ENCODE results near the gene SLIT3. TPM values are rescaled to one million over a fixed set of nuclear protein-coding genes. Genes with fewer than 3 reads are reported as not detected.

The SLIT3 gene
- total and polyA plus RNA-seq, 4 donors: 18.1 to 22.5 (median 19.5) TPM

DNA sequence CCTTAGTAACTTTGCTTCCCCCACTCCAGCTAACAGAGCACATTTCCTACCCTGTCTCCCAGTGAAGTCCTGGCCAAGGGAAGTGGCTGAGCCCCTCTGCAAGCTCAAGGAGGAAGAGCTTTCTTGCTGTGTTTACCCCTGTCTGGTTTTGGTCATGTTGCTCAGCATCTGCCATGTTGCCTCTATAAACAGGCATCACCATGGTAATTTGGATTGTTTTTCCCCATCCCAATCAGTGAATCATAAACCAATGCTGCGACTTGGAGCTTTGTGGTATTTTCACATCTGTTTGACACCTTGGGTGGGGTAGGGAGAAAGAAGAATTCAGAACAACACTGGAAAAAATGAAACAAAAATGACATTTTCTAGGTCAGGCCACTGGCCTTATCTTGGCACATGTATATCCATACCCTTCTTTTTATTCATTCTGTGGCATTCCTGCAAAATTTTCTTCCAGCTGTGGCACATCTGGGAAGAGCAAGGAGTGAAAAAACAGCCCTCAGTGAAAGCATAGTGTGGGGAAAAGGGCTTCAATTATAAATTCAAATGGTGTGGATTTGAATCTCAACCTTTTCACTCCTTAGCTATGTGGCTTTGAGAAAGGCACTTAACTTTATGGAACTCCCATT, 42.5 kb downstream of the SLIT3 start:
- DNase-seq (ENCODE audit: low read depth in 4 of 6, low spot score in 6 of 6): no peak
- no peaks in the 10 kb centered on the region for H3K27me3 ChIP-seq (ENCODE audit: control insufficient read depth, insufficient read depth, low read length)
- H3K4me3 ChIP-seq (ENCODE audit: low read depth, low read length): no peak overlapping the region
- H3K4me1 ChIP-seq (ENCODE audit: control insufficient read depth, insufficient read depth, low read length): no peaks in the 10 kb centered on the region
- WGBS (ENCODE audit: insufficient coverage): no CpG with 5 or more reads among the region's 1 CpG
- no peak overlapping the region for H3K27ac ChIP-seq (ENCODE audit: low read depth, low read length)
- H3K36me3 ChIP-seq (ENCODE audit: control insufficient read depth, insufficient read depth, low read length): no peaks in the 10 kb centered on the region
- no peaks in the 10 kb centered on the region for H3K9me3 ChIP-seq (ENCODE audit: control insufficient read depth, insufficient read depth, low read length)

DNA sequence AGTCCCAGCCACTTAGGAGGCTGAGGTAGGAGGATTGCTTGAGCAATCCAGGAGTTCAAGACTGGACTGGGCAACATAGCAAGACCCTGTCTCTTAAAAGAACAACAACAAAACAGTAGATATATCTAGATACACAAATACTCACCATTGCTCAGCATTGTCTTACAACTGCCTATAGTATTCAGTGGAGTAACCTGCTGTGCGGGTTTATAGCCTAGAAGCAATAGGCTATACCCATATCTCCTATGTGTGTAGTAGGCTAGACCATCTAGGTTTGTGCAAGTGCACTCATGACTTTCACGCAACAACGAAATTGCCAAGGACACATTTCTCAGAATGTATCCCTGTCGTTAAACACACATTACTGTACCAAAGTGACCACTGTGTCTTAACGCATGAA, 44.7 kb downstream of the SLIT3 start:
- no peaks in the 10 kb centered on the region for H3K36me3 ChIP-seq (ENCODE audit: control insufficient read depth, insufficient read depth, low read length)
- no peak overlapping the region for H3K4me3 ChIP-seq (ENCODE audit: low read depth, low read length)
- no peak overlapping the region for H3K27ac ChIP-seq (ENCODE audit: low read depth, low read length)
- no peaks in the 10 kb centered on the region for H3K9me3 ChIP-seq (ENCODE audit: control insufficient read depth, insufficient read depth, low read length)
- no peak for DNase-seq (ENCODE audit: low read depth in 4 of 6, low spot score in 6 of 6)
- H3K27me3 ChIP-seq (ENCODE audit: control insufficient read depth, insufficient read depth, low read length): no peaks in the 10 kb centered on the region
- no CpG with 5 or more reads among the region's 5 CpGs for WGBS (ENCODE audit: insufficient coverage)
- no peaks in the 10 kb centered on the region for H3K4me1 ChIP-seq (ENCODE audit: control insufficient read depth, insufficient read depth, low read length)

DNA sequence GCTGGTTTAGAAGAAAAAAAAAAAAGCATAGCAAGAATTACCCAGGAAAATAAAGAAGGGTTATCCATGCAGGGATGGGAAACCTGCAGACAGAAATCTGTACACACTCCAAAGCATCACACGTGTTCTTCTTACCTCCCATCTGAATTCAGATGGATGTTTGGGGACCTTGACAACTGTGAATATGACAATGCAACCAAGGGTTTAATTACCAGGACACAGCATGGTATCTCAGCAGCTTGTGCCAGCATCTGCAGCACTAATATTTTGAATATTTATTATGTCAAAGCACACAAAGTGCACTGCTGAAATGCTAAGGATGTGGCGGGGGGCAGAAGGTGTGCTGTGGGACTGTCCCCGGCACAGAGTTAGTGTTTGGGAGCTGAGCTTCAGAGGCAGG, 47.9 kb downstream of the SLIT3 start:
- peak in 1 of 6 donors; percentile 39 for DNase-seq (ENCODE audit: low read depth in 4 of 6, low spot score in 6 of 6)
- Histone ChIP-seq H3K27me3 (ENCODE audit: control insufficient read depth, insufficient read depth, low read length) (no peaks in the 10 kb centered on the region), H3K27ac (ENCODE audit: low read depth, low read length) (no peak overlapping the region), H3K9me3 (ENCODE audit: control insufficient read depth, insufficient read depth, low read length) (no peaks in the 10 kb centered on the region), H3K4me1 (ENCODE audit: control insufficient read depth, insufficient read depth, low read length) (no peaks in the 10 kb centered on the region), H3K36me3 (ENCODE audit: control insufficient read depth, insufficient read depth, low read length) (no peaks in the 10 kb centered on the region), H3K4me3 (ENCODE audit: low read depth, low read length) (no peak overlapping the region)
- 80% methylated on average over 3 of the region's 3 CpGs for WGBS (ENCODE audit: insufficient coverage)

GRCh38 chr5:169251333-169252084, 49.4 kb downstream of the SLIT3 start:
- no peaks in the 10 kb centered on the region for H3K9me3 ChIP-seq (ENCODE audit: control insufficient read depth, insufficient read depth, low read length)
- no peaks in the 10 kb centered on the region for H3K36me3 ChIP-seq (ENCODE audit: control insufficient read depth, insufficient read depth, low read length)
- H3K27ac ChIP-seq (ENCODE audit: low read depth, low read length): no peak overlapping the region
- H3K4me1 ChIP-seq (ENCODE audit: control insufficient read depth, insufficient read depth, low read length): no peaks in the 10 kb centered on the region
- H3K4me3 ChIP-seq (ENCODE audit: low read depth, low read length): no peak overlapping the region
- no peaks in the 10 kb centered on the region for H3K27me3 ChIP-seq (ENCODE audit: control insufficient read depth, insufficient read depth, low read length)
- DNase-seq (ENCODE audit: low read depth in 4 of 6, low spot score in 6 of 6): no peak
- WGBS (ENCODE audit: insufficient coverage): 93% methylated on average over 3 of the region's 8 CpGs

- WGBS (ENCODE audit: insufficient coverage): 100% methylated on average over 2 of the region's 4 CpGs
These were observed 50.1 kb downstream of the SLIT3 start for GRCh38 chr5:169250887-169251286.

DNA sequence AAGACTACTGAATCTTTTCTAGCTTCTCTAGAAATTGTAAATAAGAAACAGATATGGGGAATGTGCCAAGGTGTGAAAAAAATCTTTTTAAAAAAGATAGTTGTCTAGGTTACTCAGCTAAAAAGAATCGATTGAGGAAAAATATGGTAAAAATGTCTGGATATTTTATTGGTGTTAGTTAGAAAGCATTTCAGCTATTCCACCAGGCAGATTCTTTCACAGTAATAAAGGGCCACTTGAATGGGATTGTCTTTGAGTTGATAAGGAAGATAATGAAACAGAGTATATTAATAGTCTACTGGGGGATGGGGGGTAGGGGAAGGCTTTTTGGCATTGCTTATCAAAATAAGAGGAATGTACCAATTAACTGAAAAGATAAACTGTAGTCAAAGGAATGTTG, 51.9 kb downstream of the SLIT3 start:
- Histone ChIP-seq H3K4me3 (ENCODE audit: low read depth, low read length) (no peak overlapping the region), H3K4me1 (ENCODE audit: control insufficient read depth, insufficient read depth, low read length) (no peaks in the 10 kb centered on the region), H3K9me3 (ENCODE audit: control insufficient read depth, insufficient read depth, low read length) (no peaks in the 10 kb centered on the region), H3K27ac (ENCODE audit: low read depth, low read length) (no peak overlapping the region), H3K27me3 (ENCODE audit: control insufficient read depth, insufficient read depth, low read length) (no peaks in the 10 kb centered on the region), H3K36me3 (ENCODE audit: control insufficient read depth, insufficient read depth, low read length) (no peaks in the 10 kb centered on the region)
- no peak for DNase-seq (ENCODE audit: low read depth in 4 of 6, low spot score in 6 of 6)
- no CpG with 5 or more reads among the region's 1 CpG for WGBS (ENCODE audit: insufficient coverage)

More at GRCh38 chr5:169250887-169251286, 50.1 kb downstream of the SLIT3 start:
- H3K27ac ChIP-seq (ENCODE audit: low read depth, low read length): no peak overlapping the region
- no peaks in the 10 kb centered on the region for H3K9me3 ChIP-seq (ENCODE audit: control insufficient read depth, insufficient read depth, low read length)
- DNase-seq (ENCODE audit: low read depth in 4 of 6, low spot score in 6 of 6): peak in 1 of 6 donors; percentile 47
- no peaks in the 10 kb centered on the region for H3K4me1 ChIP-seq (ENCODE audit: control insufficient read depth, insufficient read depth, low read length)
- H3K27me3 ChIP-seq (ENCODE audit: control insufficient read depth, insufficient read depth, low read length): no peaks in the 10 kb centered on the region
- no peak overlapping the region for H3K4me3 ChIP-seq (ENCODE audit: low read depth, low read length)
- no peaks in the 10 kb centered on the region for H3K36me3 ChIP-seq (ENCODE audit: control insufficient read depth, insufficient read depth, low read length)

GRCh38 chr5:169248550-169248949, 52.4 kb downstream of the SLIT3 start:
- no peak overlapping the region for H3K4me3 ChIP-seq (ENCODE audit: low read depth, low read length)
- no CpG with 5 or more reads among the region's 3 CpGs for WGBS (ENCODE audit: insufficient coverage)
- H3K4me1 ChIP-seq (ENCODE audit: control insufficient read depth, insufficient read depth, low read length): no peaks in the 10 kb centered on the region
- no peaks in the 10 kb centered on the region for H3K9me3 ChIP-seq (ENCODE audit: control insufficient read depth, insufficient read depth, low read length)
- no peak for DNase-seq (ENCODE audit: low read depth in 4 of 6, low spot score in 6 of 6)
- no peak overlapping the region for H3K27ac ChIP-seq (ENCODE audit: low read depth, low read length)
- H3K36me3 ChIP-seq (ENCODE audit: control insufficient read depth, insufficient read depth, low read length): no peaks in the 10 kb centered on the region
- H3K27me3 ChIP-seq (ENCODE audit: control insufficient read depth, insufficient read depth, low read length): no peaks in the 10 kb centered on the region

GRCh38 chr5:169244812-169245211, 56.1 kb downstream of the SLIT3 start:
- no peak overlapping the region for H3K27ac ChIP-seq (ENCODE audit: low read depth, low read length)
- no peaks in the 10 kb centered on the region for H3K4me1 ChIP-seq (ENCODE audit: control insufficient read depth, insufficient read depth, low read length)
- H3K36me3 ChIP-seq (ENCODE audit: control insufficient read depth, insufficient read depth, low read length): no peaks in the 10 kb centered on the region
- no peak for DNase-seq (ENCODE audit: low read depth in 4 of 6, low spot score in 6 of 6)
- no peaks in the 10 kb centered on the region for H3K9me3 ChIP-seq (ENCODE audit: control insufficient read depth, insufficient read depth, low read length)
- no peak overlapping the region for H3K4me3 ChIP-seq (ENCODE audit: low read depth, low read length)
- no peaks in the 10 kb centered on the region for H3K27me3 ChIP-seq (ENCODE audit: control insufficient read depth, insufficient read depth, low read length)
- 100% methylated on average over 1 of the region's 3 CpGs for WGBS (ENCODE audit: insufficient coverage)

- 92% methylated on average over 8 of the region's 10 CpGs for WGBS (ENCODE audit: insufficient coverage)
- Histone ChIP-seq H3K4me1 (ENCODE audit: control insufficient read depth, insufficient read depth, low read length) (no peaks in the 10 kb centered on the region), H3K9me3 (ENCODE audit: control insufficient read depth, insufficient read depth, low read length) (no peaks in the 10 kb centered on the region), H3K36me3 (ENCODE audit: control insufficient read depth, insufficient read depth, low read length) (no peaks in the 10 kb centered on the region), H3K4me3 (ENCODE audit: low read depth, low read length) (no peak overlapping the region), H3K27ac (ENCODE audit: low read depth, low read length) (no peak overlapping the region), H3K27me3 (ENCODE audit: control insufficient read depth, insufficient read depth, low read length) (no peaks in the 10 kb centered on the region)
- DNase-seq (ENCODE audit: low read depth in 4 of 6, low spot score in 6 of 6): no peak
These were observed 57.1 kb downstream of the SLIT3 start for GRCh38 chr5:169243651-169244422.
